Smooth muscle cell of the umbilical artery (primary cell): ENCODE measurements around the gene ARL3. TPM values are rescaled to one million over a fixed set of nuclear protein-coding genes. Genes with fewer than 3 reads are reported as not detected.

Experiments
- total RNA-seq: library from RNA; depleted of rRNA; stranded (reverse); fragments of >200 nt; gene quantifications from 2 replicates; pipeline ENCODE4 v1.2.3, GENCODE V29; 2014

ARL3 gene, protein sequence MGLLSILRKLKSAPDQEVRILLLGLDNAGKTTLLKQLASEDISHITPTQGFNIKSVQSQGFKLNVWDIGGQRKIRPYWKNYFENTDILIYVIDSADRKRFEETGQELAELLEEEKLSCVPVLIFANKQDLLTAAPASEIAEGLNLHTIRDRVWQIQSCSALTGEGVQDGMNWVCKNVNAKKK
- 6.0 and 8.6 TPM in 2 replicates for total RNA-seq

DNA sequence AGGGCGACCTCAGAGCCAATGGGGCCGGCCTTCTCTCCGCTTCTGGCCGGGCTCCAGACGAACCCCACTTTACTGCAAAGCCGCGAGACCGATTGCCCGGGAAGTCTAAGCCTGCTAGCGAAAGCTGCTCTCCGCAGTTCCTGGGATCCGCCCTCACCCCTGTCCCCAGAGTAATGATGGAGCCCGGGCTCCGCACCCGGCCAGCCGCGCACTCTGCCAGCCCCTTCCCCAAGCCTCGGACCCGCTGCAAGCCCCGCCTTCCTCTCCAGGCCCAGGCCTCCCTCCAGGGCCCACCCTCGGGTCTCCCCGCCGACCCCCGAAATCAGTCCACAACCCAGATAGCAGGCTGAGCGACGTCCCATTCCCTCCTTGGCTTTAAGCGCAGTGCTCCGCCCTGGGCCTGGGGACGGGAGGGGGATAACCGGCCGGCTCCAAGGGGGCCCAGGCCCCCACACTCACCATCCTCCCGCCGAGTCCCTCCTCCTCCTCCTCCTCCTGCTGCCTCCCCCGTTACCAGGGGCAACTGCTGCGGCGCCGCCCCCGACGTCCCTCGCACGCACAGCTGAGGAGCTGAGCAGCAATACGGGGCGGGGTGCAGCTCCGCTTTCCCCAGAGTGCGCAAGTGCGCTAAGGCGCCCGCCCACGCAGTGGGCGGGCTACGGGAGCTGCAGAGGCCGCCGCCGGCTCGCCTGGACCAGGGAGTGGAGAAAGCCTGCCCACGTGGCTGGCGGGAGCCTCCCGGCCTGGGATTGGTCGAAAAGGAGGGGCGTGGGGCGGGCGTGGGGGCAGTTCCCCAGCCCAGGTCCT lies at the start of gene ARL3:
ARL3 (minus strand) TSS at position 584 of the 807 bp plus-strand sequence; CDS start at position 462, 122 bp downstream.

DNA sequence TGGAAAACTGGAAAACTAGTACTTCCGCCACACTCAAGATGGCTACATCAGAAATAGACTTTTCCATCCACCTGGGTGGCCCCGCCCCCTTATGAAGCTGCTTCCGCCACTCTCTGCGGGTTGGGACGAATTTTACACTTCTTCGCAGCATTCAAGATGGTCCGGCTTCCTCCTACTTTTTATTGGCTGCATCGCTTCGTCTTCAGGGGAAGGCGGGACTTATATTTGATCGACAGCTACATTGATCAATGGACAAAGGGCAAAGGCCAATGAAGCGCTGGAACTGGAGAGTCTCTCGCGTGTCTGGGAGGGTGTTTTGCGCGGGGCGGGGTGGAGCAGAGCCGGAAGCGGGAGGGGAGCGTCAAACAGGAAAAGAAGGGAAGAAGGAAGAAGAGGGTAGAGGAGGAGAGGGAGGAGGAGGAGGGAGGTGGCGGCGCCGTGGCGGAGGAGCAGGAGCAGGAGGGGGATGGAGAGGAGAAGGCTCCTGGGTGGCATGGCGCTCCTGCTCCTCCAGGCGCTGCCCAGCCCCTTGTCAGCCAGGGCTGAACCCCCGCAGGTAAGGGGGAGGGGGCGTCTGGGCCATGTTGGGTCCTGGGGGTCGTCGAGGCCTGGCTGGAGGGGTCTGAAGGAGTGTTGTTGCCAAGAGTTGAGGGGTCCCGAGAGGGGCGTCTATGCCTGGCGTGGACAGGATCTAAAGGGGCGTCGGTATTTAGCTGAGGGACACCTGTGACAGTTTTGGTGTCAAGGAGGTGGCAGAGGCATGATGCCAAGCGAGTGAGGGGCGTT lies 29.6 kb upstream of the ARL3 start, which contains the start of gene WBP1L:
WBP1L (plus strand) TSS at position 361 of the 786 bp plus-strand sequence; CDS start at position 467, 106 bp downstream.

DNA sequence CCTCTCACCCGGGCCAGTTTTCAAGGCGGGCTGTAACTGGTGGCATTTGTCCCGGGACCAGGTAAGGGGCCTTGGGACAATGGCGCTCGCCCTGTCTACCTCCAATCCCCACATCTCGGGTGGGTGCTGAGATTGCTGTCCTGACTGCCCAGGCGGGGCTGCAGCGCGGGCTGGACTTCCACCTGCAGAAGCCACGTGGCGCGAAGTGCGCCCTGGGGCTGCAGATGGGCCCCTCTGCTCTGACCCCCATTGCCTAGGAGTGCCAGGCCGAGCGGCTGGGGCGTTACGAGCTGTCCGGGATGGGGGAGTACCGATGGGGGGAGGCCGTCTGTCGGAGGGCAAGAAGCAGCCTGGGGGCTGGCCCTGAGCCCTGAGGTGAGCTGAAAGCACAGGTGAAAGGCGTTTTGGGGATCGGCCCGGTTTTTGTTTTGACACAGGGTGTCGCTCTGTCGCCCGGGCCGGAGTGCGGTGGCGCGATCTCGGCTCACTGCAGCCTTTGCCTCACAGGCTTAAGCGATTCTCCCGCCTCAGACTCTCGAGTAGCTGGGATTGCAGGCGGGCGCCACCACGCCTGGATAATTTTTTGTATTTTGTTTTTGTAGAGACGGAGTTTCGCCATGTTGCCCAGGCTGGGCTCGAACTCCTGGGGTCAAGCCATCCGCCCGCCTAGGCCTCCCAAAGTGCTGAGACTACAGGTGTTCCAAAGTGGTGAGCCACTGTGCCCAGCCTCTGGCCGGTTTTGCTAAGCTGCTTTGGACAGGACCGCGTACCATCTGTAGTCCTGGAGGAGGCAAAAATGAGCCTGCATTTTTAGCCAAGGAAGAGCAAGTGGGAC lies 641 bp upstream of the ARL3 start, which contains the start of gene SFXN2:
SFXN2 (plus strand) TSS at position 16 of the 835 bp plus-strand sequence. CDS start 12,001 bp downstream, outside the sequence.

DNA sequence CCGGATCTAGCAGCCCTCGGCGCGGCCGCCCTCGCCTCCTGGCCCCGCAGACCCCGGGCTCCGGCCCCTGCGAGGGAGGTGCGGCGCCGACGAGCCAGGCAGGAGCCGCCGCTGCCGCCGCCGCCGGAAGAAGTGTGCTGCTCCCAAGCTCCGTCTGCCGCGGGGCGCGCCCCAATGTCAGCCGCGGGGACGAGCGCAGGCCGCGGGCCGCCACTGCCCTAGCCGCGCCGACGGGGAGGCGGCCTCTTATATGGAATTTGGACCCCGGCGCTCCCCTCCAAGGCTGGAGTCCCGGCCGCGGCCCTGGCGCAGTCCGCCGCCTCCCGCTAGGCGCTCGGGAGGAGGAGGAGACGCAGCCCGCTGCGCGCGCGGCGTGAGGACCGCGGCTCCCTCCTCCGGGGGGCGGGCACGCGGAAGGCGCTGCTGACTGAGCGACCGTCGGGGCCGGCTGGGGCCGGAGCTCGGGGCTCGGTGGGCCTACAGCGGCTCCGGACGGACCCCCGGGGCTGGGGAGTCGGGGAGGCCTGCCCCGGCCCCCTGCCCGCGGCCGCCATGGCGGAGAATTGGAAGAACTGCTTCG lies 70.0 kb downstream of the ARL3 start, which contains the start of gene TRIM8:
TRIM8 (plus strand) TSS at position 414 of the 580 bp plus-strand sequence; CDS start at position 553, 139 bp downstream.

Other genes with a start within 250 kb of the ARL3 start
- gene ACTR1A, start 211.7 kb downstream of the ARL3 start, total RNA-seq, result 115 and 181 TPM in 2 replicates
- gene SUFU, start 210.4 kb downstream of the ARL3 start, total RNA-seq, result 4.5 and 8.2 TPM in 2 replicates
- 86.4 and 135 TPM in 2 replicates for gene TRIM8, start 69.9 kb downstream of the ARL3 start, total RNA-seq
- 2.4 and 6.4 TPM in 2 replicates for gene SFXN2, start 239 bp upstream of the ARL3 start, total RNA-seq
- 51.3 and 78.7 TPM in 2 replicates for gene WBP1L, start 29.6 kb upstream of the ARL3 start, total RNA-seq
- not detected in 2 replicates for gene CYP17A1, start 123.0 kb upstream of the ARL3 start, total RNA-seq
- gene BORCS7, start 139.9 kb upstream of the ARL3 start, total RNA-seq, result 16.1 and 26.7 TPM in 2 replicates
- gene AS3MT, start 155.1 kb upstream of the ARL3 start, total RNA-seq, result 3.9 and 5.3 TPM in 2 replicates
- gene CNNM2, start 203.9 kb upstream of the ARL3 start, total RNA-seq, result 7.1 and 8.4 TPM in 2 replicates